ENCODE data around the gene SELENOI. TPM values are rescaled to one million over a fixed set of nuclear protein-coding genes. Genes with fewer than 3 reads are reported as not detected.

The SELENOI gene, protein sequence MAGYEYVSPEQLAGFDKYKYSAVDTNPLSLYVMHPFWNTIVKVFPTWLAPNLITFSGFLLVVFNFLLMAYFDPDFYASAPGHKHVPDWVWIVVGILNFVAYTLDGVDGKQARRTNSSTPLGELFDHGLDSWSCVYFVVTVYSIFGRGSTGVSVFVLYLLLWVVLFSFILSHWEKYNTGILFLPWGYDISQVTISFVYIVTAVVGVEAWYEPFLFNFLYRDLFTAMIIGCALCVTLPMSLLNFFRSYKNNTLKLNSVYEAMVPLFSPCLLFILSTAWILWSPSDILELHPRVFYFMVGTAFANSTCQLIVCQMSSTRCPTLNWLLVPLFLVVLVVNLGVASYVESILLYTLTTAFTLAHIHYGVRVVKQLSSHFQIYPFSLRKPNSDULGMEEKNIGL
- total RNA-seq = 10 to 100 TPM in 3 of 5 donors, 1 to 10 TPM in 2; 1.8 to 60.8 (median 10.7) TPM
- polyA plus RNA-seq = 1 to 10 TPM in 2 of 3 donors, under 1 TPM in 1; 0.92 to 2.8 (median 2.6) TPM
- long read RNA-seq, donor 1 = 0 reads
- long read RNA-seq, donor 2, full-length matches to known transcripts = 3 of 3 reads
- long read RNA-seq, donor 2, partial matches to known transcripts = 0 of 3 reads
- long read RNA-seq, donor 2, other reads (novel, unspliced or antisense) = 0 of 3 reads
- long read RNA-seq, donor 3, full-length matches to known transcripts = 1 of 1 reads
- long read RNA-seq, donor 3, partial matches to known transcripts = 0 of 1 reads
- long read RNA-seq, donor 3, other reads (novel, unspliced or antisense) = 0 of 1 reads
- long read RNA-seq, donor 4 = 0 reads
- long read RNA-seq, donor 5, full-length matches to known transcripts = 1 of 1 reads
- long read RNA-seq, donor 5, partial matches to known transcripts = 0 of 1 reads
- long read RNA-seq, donor 5, other reads (novel, unspliced or antisense) = 0 of 1 reads
- long read RNA-seq, donor 6 = 0 reads
- long read RNA-seq, donor 7, full-length matches to known transcripts = 3 of 3 reads
- long read RNA-seq, donor 7, partial matches to known transcripts = 0 of 3 reads
- long read RNA-seq, donor 7, other reads (novel, unspliced or antisense) = 0 of 3 reads
- long read RNA-seq, donor 8, full-length matches to known transcripts = 1 of 1 reads
- long read RNA-seq, donor 8, partial matches to known transcripts = 0 of 1 reads
- long read RNA-seq, donor 8, other reads (novel, unspliced or antisense) = 0 of 1 reads
- long read RNA-seq, donor 9, full-length matches to known transcripts = 2 of 2 reads
- long read RNA-seq, donor 9, partial matches to known transcripts = 0 of 2 reads
- long read RNA-seq, donor 9, other reads (novel, unspliced or antisense) = 0 of 2 reads
- long read RNA-seq, donor 10 = 0 reads

DNA sequence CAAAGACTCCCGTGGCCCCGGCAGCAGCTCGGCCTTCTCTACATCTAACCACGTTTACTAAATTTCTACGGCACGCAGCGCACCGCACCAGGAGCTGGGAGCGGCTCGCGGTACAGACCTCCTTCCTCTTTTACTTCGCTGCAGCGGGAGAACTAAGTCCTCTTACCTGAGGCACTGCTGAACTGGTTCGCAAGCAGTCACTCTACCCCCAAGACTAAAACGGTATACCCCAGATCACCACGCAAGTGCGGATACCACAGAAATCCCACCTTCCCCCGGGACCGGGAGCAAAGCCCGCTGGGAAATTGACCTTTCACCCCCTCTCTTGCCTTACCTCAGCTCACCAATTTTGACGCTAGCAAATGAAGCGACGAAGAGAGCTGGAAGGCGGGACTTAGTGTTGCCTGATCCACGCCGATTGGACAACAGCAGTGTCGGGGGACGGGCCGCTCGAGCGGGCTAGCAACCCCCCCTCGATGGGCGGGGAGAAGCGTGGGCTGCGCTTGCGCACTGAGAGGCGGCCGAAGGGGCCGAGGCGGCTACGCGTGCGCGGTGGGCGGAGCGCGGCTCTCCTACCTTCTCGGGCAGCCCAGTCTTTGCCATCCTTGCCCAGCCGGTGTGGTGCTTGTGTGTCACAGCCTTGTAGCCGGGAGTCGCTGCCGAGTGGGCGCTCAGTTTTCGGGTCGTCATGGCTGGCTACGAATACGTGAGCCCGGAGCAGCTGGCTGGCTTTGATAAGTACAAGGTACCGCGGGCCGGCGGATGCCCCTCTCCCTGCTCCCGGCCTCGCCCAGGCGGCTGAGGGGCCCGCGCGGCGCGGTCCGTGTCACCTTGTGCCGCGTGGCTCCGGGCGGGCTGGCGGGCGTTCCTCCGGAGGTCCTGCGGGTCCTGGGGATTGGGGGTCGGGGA is at the start of gene SELENOI:
SELENOI (plus strand) TSS at position 599 of the 909 bp plus-strand sequence; CDS start at position 689, 90 bp downstream.
- Histone ChIP-seq H3K27ac (peak within 1 kb of the TSS; percentile 90 to 96 (median 93)), H3K4me3 (peak within 1 kb of the TSS; percentile 72 to 91 (median 77))

DNA sequence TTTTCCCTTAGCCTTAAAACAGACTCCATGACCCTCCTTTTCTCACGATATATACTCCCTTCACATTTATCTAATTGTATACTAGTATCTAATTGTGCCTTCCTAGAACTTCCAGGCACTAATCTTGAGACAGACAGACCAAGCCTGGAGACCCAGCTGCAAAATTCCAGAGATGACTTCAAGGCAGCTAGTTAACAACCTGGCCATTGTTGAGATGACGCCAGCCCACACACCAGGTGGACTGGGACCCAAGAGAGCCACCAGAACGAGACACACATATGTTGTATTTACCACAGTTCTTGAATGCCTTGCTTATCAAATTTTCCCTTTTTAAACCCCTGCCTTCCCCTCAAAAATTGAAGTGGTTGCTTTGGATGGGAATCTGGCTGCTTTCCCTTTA is 48.9 kb upstream of the SELENOI start:
- WGBS, 5 donors = 89 to 98% (median 90%) methylated on average over 3 of the region's 3 CpGs
- Histone ChIP-seq H3K4me3 (no peak overlapping the region), H3K9me3 (no peaks in the 10 kb centered on the region), H3K36me3 (no peaks in the 10 kb centered on the region), H3K27me3 (no peaks in the 10 kb centered on the region), H3K27ac (no peak overlapping the region), H3K4me1 (peaks cover 8 to 27% (median 20%) of the 10 kb centered on the region in 4 donors)
- intact Hi-C loops (cut with DNase I; ENCODE audit: low total_unique reads) = no loop called here
- DNase-seq = no peak
- TF ChIP-seq POLR2A (IDR thresholded peaks at IDR 0.05) = no peak
- TF ChIP-seq, protein P1, sequence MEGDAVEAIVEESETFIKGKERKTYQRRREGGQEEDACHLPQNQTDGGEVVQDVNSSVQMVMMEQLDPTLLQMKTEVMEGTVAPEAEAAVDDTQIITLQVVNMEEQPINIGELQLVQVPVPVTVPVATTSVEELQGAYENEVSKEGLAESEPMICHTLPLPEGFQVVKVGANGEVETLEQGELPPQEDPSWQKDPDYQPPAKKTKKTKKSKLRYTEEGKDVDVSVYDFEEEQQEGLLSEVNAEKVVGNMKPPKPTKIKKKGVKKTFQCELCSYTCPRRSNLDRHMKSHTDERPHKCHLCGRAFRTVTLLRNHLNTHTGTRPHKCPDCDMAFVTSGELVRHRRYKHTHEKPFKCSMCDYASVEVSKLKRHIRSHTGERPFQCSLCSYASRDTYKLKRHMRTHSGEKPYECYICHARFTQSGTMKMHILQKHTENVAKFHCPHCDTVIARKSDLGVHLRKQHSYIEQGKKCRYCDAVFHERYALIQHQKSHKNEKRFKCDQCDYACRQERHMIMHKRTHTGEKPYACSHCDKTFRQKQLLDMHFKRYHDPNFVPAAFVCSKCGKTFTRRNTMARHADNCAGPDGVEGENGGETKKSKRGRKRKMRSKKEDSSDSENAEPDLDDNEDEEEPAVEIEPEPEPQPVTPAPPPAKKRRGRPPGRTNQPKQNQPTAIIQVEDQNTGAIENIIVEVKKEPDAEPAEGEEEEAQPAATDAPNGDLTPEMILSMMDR (IDR thresholded peaks at IDR 0.05) = no peak
- TF ChIP-seq EP300 (IDR thresholded peaks at IDR 0.05) = no peak
- TF ChIP-seq POLR2AphosphoS5 (IDR thresholded peaks at IDR 0.05) = no peak

More for the DNA sequence above, at the start of gene SELENOI:
- TF ChIP-seq POLR2AphosphoS5 (IDR thresholded peaks at IDR 0.05) (peak; percentile 80 to 93 (median 89)), POLR2A (IDR thresholded peaks at IDR 0.05) (peak in 2 of 4 donors; percentile 91 to 92)
- TF ChIP-seq, protein P1 (IDR thresholded peaks at IDR 0.05) = no peak
- no peaks in the 10 kb centered on the region for H3K27me3 ChIP-seq
- no peaks in the 10 kb centered on the region for H3K9me3 ChIP-seq
- DNase-seq = peak; percentile 99 to 100
- no peaks in the 10 kb centered on the region for H3K36me3 ChIP-seq
- intact Hi-C loops (cut with DNase I; ENCODE audit: low total_unique reads) = no loop called here
- peaks cover 15 to 35% (median 27%) of the 10 kb centered on the region in 4 donors for H3K4me1 ChIP-seq
- 0 to 1% (median 0%) methylated on average over 55 to 80 of the region's 80 CpGs for WGBS, 5 donors

DNA sequence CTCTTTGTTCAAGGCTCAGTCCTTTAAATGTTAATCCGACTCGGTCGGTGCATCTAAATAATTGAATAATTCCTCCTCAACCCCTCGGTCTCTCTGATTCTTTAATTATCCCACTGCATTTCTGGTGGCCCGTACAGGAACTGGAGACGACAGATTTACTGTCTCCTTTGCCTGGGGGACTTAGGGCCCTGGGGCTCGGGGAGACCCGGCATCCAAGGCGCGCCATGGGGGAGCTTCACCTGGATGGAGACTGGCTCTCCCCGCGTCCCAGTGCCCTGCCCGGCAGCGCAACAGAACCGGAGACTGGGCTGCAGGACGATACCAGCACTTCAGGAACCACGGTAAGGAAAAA is 47.7 kb upstream of the SELENOI start:
- no peaks in the 10 kb centered on the region for H3K9me3 ChIP-seq
- intact Hi-C loops (cut with DNase I; ENCODE audit: low total_unique reads) = no loop called here
- WGBS, 5 donors = 27 to 56% (median 45%) methylated on average over 17 of the region's 17 CpGs
- H3K4me1 ChIP-seq = peaks cover 8 to 31% (median 22%) of the 10 kb centered on the region in 4 donors
- no peaks in the 10 kb centered on the region for H3K36me3 ChIP-seq
- no peaks in the 10 kb centered on the region for H3K27me3 ChIP-seq
- TF ChIP-seq POLR2A (IDR thresholded peaks at IDR 0.05) = no peak
- no peak for TF ChIP-seq EP300 (IDR thresholded peaks at IDR 0.05)
- TF ChIP-seq POLR2AphosphoS5 (IDR thresholded peaks at IDR 0.05) = no peak
- TF ChIP-seq, protein P1 (IDR thresholded peaks at IDR 0.05) = no peak
- H3K4me3 ChIP-seq = peak overlapping the region; percentile 51 to 60 (median 54)
- peak overlapping the region; percentile 80 to 93 (median 90) for H3K27ac ChIP-seq
- no peak for DNase-seq
